ENCODE measurements around the gene KCNQ1. TPM values are rescaled to one million over a fixed set of nuclear protein-coding genes. Genes with fewer than 3 reads are reported as not detected.
A peak's percentile ranks its signal among the peaks of the same experiment; 100 is the strongest.

The KCNQ1 gene
- total and polyA plus RNA-seq, 2 donors (not counting 1 experiment from before 2014, with no cell fraction given), result 21.5 to 28.8 TPM

- Mint-ChIP-seq H3K4me1 (peaks cover 23% of the 10 kb centered on the region), H3K27me3 (no peaks in the 10 kb centered on the region)
- intact Hi-C loops (cut with micrococcal nuclease), result loop anchor here (5.0 kb wide), 3 partner anchors 549 to 1704 kb away; partner anchors contain the start of genes DEAF1, LSP1, NAP1L4 and TMEM80
Observed at GRCh38 chr11:2401436-2401984, 43.3 kb upstream of the KCNQ1 start.

More at GRCh38 chr11:2401436-2401984, 43.3 kb upstream of the KCNQ1 start:
- no peaks in the 10 kb centered on the region for H3K27me3 ChIP-seq (replicated peaks in 1 of 4; ENCODE audit: control extremely low read depth in 1 of 4, control insufficient read depth in 3 of 4, insufficient read depth in 4 of 4, low read length in 3 of 4)
- peak overlapping the region; percentile 90 for H3K4me3 Mint-ChIP-seq
- peaks cover 0 to 41% of the 10 kb centered on the region in 2 experiments for H3K36me3 ChIP-seq (replicated peaks in 1 of 2; ENCODE audit: control extremely low read depth in 1 of 2, control insufficient read depth in 1 of 2, extremely low read depth in 1 of 2, insufficient read depth in 2 of 2, low read length in 1 of 2)
- no peaks in the 10 kb centered on the region for H3K9me3 ChIP-seq (ENCODE audit: control extremely low read depth in 1 of 3, control insufficient read depth in 2 of 3, insufficient read depth in 1 of 3, low read length in 2 of 3)
- peaks cover 31% of the 10 kb centered on the region for H4K20me1 ChIP-seq (ENCODE audit: control insufficient read depth, insufficient read depth, low read length, poor library complexity, severe bottlenecking)
- DNase-seq (no peak), ATAC-seq (ENCODE audit: low read depth) (no peak)
- H3K27ac ChIP-seq (ENCODE audit: low read length in 2 of 2), result peak overlapping the region; percentile 79 to 93
- ChIA-PET CTCF (interaction anchor here (1.8 to 8.4 kb wide), 6 partner anchors 15 to 202 kb away, joined by 7 to 78 read pairs (median 26); no protein-coding TSS in a partner anchor), POLR2A (interaction anchor here (1.2 to 3.4 kb wide), 2 partner anchors 15 to 101 kb away, joined by 3 to 42 read pairs; no protein-coding TSS in a partner anchor)
- WGBS (ENCODE audit: insufficient coverage), result 55% methylated on average over 12 of the region's 12 CpGs
- H3K4me1 ChIP-seq (ENCODE audit: control insufficient read depth in 2 of 2, insufficient read depth in 2 of 2, low read length in 2 of 2), result peaks cover 19 to 29% of the 10 kb centered on the region in 2 donors
- H3K9me3 Mint-ChIP-seq (ENCODE audit: insufficient read depth), result no peaks in the 10 kb centered on the region
- peak overlapping the region; percentile 99 for H3K9ac ChIP-seq (ENCODE audit: low read length)
- H2AFZ ChIP-seq (ENCODE audit: insufficient read depth, low read depth, low read length, poor library complexity, severe bottlenecking), result peak overlapping the region; percentile 92
- TF ChIP-seq, protein P1, sequence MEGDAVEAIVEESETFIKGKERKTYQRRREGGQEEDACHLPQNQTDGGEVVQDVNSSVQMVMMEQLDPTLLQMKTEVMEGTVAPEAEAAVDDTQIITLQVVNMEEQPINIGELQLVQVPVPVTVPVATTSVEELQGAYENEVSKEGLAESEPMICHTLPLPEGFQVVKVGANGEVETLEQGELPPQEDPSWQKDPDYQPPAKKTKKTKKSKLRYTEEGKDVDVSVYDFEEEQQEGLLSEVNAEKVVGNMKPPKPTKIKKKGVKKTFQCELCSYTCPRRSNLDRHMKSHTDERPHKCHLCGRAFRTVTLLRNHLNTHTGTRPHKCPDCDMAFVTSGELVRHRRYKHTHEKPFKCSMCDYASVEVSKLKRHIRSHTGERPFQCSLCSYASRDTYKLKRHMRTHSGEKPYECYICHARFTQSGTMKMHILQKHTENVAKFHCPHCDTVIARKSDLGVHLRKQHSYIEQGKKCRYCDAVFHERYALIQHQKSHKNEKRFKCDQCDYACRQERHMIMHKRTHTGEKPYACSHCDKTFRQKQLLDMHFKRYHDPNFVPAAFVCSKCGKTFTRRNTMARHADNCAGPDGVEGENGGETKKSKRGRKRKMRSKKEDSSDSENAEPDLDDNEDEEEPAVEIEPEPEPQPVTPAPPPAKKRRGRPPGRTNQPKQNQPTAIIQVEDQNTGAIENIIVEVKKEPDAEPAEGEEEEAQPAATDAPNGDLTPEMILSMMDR (IDR thresholded peaks at IDR 0.05), result no peak
- no peak for TF ChIP-seq EZH2 (IDR thresholded peaks at IDR 0.05; ENCODE audit: borderline replicate concordance, insufficient read depth, low read depth, low read length, poor library complexity, severe bottlenecking)
- H3K4me2 ChIP-seq (replicated peaks; ENCODE audit: low read depth, low read length, poor library complexity, severe bottlenecking), result peak overlapping the region; percentile 85
- H3K27ac Mint-ChIP-seq, result peak overlapping the region; percentile 56
- peaks cover 31% of the 10 kb centered on the region for H3K79me2 ChIP-seq (ENCODE audit: control insufficient read depth, insufficient read depth, low read length)
- peak overlapping the region; percentile 82 to 100 (median 95) for H3K4me3 ChIP-seq (ENCODE audit: control extremely low read depth in 1 of 5, extremely low read depth in 1 of 5, insufficient read depth in 1 of 5, low read depth in 2 of 5, low read length in 4 of 5)

All from B cell (primary cell).